Measurements from ENCODE around the gene SGIP1. TPM values are rescaled to one million over a fixed set of nuclear protein-coding genes. Genes with fewer than 3 reads are reported as not detected.
A peak's percentile ranks its signal among the peaks of the same experiment; 100 is the strongest.

Gene SGIP1
- total RNA-seq, 1 donor from 2014 or later: 3.6 TPM

- ATAC-seq (ENCODE audit: poor library complexity) (no peak), DNase-seq (no peak)
- intact Hi-C loops (cut with DNase I): no loop called here
These were observed 16.0 kb upstream of the SGIP1 start for GRCh38 chr1:66517959-66518358.

- DNase-seq: no peak
- no peak for ATAC-seq (ENCODE audit: poor library complexity)
- intact Hi-C loops (cut with DNase I): no loop called here
These were observed 15.3 kb upstream of the SGIP1 start for GRCh38 chr1:66518654-66519053.

- ATAC-seq (ENCODE audit: poor library complexity): no peak
- DNase-seq: no peak
- intact Hi-C loops (cut with DNase I): no loop called here
These were observed 14.0 kb upstream of the SGIP1 start for GRCh38 chr1:66519992-66520391.

GRCh38 chr1:66520655-66521054 lies 13.3 kb upstream of the SGIP1 start:
- ATAC-seq (ENCODE audit: poor library complexity): no peak
- intact Hi-C loops (cut with DNase I): no loop called here
- no peak for DNase-seq

- no peak for ATAC-seq (ENCODE audit: poor library complexity)
- DNase-seq: no peak
- intact Hi-C loops (cut with DNase I): no loop called here
These were observed 12.1 kb upstream of the SGIP1 start for GRCh38 chr1:66521721-66522365.

- DNase-seq: no peak
- ATAC-seq (ENCODE audit: poor library complexity): no peak
- intact Hi-C loops (cut with DNase I): no loop called here
These were observed 10.4 kb upstream of the SGIP1 start for GRCh38 chr1:66523562-66523961.

GRCh38 chr1:66525086-66525485 lies 8.9 kb upstream of the SGIP1 start:
- no peak for DNase-seq
- intact Hi-C loops (cut with DNase I): no loop called here
- ATAC-seq (ENCODE audit: poor library complexity): no peak

GRCh38 chr1:66526036-66526435 lies 7.9 kb upstream of the SGIP1 start:
- no peak for ATAC-seq (ENCODE audit: poor library complexity)
- DNase-seq: no peak
- intact Hi-C loops (cut with DNase I): no loop called here

- intact Hi-C loops (cut with DNase I): no loop called here
- no peak for ATAC-seq (ENCODE audit: poor library complexity)
- no peak for DNase-seq
These were observed 7.0 kb upstream of the SGIP1 start for GRCh38 chr1:66526991-66527390.

GRCh38 chr1:66527686-66528085 lies 6.3 kb upstream of the SGIP1 start:
- no peak for DNase-seq
- intact Hi-C loops (cut with DNase I): no loop called here
- ATAC-seq (ENCODE audit: poor library complexity): no peak

- no peak for DNase-seq
- no peak for ATAC-seq (ENCODE audit: poor library complexity)
- intact Hi-C loops (cut with DNase I): no loop called here
These were observed 5.4 kb upstream of the SGIP1 start for GRCh38 chr1:66528580-66528979.

- intact Hi-C loops (cut with DNase I): no loop called here
- no peak for DNase-seq
- no peak for ATAC-seq (ENCODE audit: poor library complexity)
These were observed 1.7 kb upstream of the SGIP1 start for GRCh38 chr1:66532214-66532613.

GRCh38 chr1:66532798-66533783 lies 862 bp upstream of the SGIP1 start:
- ATAC-seq (ENCODE audit: poor library complexity): peak; percentile 67
- intact Hi-C loops (cut with DNase I): no loop called here
- DNase-seq: peak; percentile 44

- ATAC-seq (ENCODE audit: poor library complexity) (no peak), DNase-seq (no peak)
- intact Hi-C loops (cut with DNase I): no loop called here
These were observed 1.1 kb downstream of the SGIP1 start for GRCh38 chr1:66535061-66535460.

- ATAC-seq (ENCODE audit: poor library complexity) (no peak), DNase-seq (no peak)
- intact Hi-C loops (cut with DNase I): no loop called here
These were observed 1.9 kb downstream of the SGIP1 start for GRCh38 chr1:66535853-66536252.

GRCh38 chr1:66537718-66538117 lies 3.8 kb downstream of the SGIP1 start:
- ATAC-seq (ENCODE audit: poor library complexity) (no peak), DNase-seq (no peak)
- intact Hi-C loops (cut with DNase I): no loop called here

- DNase-seq: no peak
- ATAC-seq (ENCODE audit: poor library complexity): no peak
- intact Hi-C loops (cut with DNase I): no loop called here
These were observed 5.5 kb downstream of the SGIP1 start for GRCh38 chr1:66539491-66539890.

GRCh38 chr1:66540434-66541032 lies 6.6 kb downstream of the SGIP1 start:
- intact Hi-C loops (cut with DNase I): no loop called here
- ATAC-seq (ENCODE audit: poor library complexity): no peak
- no peak for DNase-seq

- ATAC-seq (ENCODE audit: poor library complexity): peak; percentile 35
- no peak for DNase-seq
- intact Hi-C loops (cut with DNase I): no loop called here
These were observed 8.4 kb downstream of the SGIP1 start for GRCh38 chr1:66542314-66542713.
